Stomach smooth muscle (tissue), 2 donors: ENCODE data around the gene SCYL3.

Experiments
- H3K27ac ChIP-seq: one replicate; pipeline ENCODE4 v1.7.0; 2013; ENCODE audit warnings: mild to moderate bottlenecking, low read length, inconsistent platforms
- H3K27me3 ChIP-seq, 2 donors: one replicate each; pipeline ENCODE4 v1.7.0; 2013; ENCODE audit warnings: low read length in 2 of 2; ENCODE audit not compliant: insufficient read depth in 2 of 2, control insufficient read depth in 1 of 2
- H3K36me3 ChIP-seq, 2 donors: one replicate each; pipeline ENCODE4 v1.7.0; 2013; ENCODE audit warnings: low read length in 2 of 2; ENCODE audit not compliant: control insufficient read depth in 2 of 2, insufficient read depth in 2 of 2
- H3K4me1 ChIP-seq: one replicate; pipeline ENCODE4 v1.7.0; 2013; ENCODE audit warnings: low read length; ENCODE audit not compliant: control insufficient read depth, insufficient read depth
- H3K4me3 ChIP-seq, 2 donors: one replicate each; pipeline ENCODE4 v1.7.0; 2013; ENCODE audit warnings: low read length in 2 of 2
- H3K9ac ChIP-seq, 2 donors: one replicate each; pipeline ENCODE4 v1.7.0; 2013; ENCODE audit warnings: low read length in 2 of 2, mild to moderate bottlenecking in 1 of 2
- H3K9me3 ChIP-seq, 2 donors: one replicate each; pipeline ENCODE4 v1.7.0; 2013; ENCODE audit warnings: low read length in 2 of 2; ENCODE audit not compliant: control insufficient read depth in 2 of 2
- donor health status: healthy.
- donor health status: Pancreatic carcinoma.

The SCYL3 gene

DNA sequence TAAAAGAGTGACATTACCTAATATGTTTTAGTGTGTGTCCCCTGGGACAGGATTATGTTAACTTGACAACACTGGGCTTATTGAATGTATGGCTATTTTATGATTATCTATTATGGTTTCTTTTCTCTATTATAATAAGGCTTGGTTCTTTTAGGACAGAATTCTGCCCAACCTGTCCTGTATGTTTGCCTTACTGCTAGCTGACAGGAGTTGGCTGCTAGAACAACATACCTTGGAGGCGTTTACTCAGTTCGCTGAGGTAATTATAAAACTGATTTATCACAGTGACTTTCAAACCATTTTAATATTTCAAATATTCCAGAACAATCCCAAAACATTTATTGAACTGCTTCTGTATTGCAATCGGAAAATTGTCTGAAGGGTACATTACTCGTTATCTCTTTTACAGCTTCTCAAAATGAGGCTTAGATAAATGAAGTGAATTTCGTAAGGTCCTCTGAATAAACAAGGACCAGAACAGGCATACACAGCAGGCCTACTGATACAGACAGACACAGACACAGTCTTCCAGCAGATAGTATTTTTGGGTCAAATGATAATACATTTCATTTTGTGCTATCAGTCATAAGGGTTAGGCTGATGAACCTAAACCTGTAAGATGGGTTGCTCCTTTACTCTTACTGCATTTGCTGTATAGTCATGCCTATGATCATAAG, 44.2 kb downstream of the SCYL3 start:
- Histone ChIP-seq H3K9ac (no peak overlapping the region), H3K4me3 (no peak overlapping the region), H3K27me3 (no peaks in the 10 kb centered on the region), H3K4me1 (no peaks in the 10 kb centered on the region), H3K9me3 (no peaks in the 10 kb centered on the region), H3K27ac (no peak overlapping the region), H3K36me3 (peaks cover 14 to 28% of the 10 kb centered on the region in 2 donors)

DNA sequence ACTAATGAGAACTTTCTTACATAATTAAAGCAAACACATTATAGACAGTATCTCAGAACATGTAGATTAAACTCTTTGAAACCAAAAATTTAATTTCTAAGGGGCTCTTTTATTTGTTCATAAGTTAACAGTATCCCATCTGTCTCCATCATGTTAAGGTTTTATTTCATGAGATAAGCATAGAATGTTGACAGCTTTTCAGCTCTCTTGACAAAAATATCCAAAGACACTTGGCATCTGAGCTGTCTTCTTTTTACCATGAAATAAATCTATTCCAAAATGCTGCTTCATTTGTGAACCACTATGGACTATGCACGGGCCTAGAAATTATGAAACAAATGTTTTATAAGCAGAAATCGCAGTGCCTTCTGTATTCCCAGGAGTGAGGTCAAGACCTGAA, 45.2 kb downstream of the SCYL3 start:
- Histone ChIP-seq H3K9me3 (no peaks in the 10 kb centered on the region), H3K27me3 (no peaks in the 10 kb centered on the region), H3K27ac (no peak overlapping the region), H3K9ac (no peak overlapping the region), H3K4me3 (no peak overlapping the region), H3K4me1 (no peaks in the 10 kb centered on the region), H3K36me3 (peaks cover 9 to 23% of the 10 kb centered on the region in 2 donors)

DNA sequence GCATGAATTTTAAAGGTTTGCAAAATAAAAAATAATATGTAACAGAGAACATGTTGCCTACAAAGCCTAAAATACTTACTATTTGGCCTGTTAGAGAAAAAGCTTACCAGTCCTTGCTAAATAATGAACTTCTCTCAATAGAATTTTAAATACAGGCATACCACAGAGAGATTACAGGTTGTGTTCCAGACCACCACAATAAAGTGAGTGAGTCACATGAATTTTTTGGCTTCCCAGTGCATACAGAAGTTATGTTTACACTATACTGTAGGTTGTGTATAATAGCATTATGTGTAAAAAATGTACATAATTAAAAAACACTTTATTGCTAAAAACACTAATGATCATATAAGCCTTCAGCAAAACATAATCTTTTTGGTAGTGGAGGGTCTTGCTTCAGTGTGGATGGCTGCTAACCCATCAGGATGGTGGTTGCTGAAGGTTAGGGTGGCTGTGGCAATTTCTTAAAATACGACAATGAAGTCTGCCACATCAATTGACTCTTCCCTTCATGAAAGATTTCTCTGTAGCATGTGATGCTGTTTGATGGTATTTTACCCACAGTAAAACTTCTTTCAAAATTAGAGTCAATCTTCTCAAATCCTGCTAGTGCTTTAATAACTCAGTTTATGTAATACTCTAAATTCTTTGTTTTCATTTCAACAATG, 48.6 kb downstream of the SCYL3 start:
- no peaks in the 10 kb centered on the region for H3K9me3 ChIP-seq
- H3K4me1 ChIP-seq = no peaks in the 10 kb centered on the region
- no peak overlapping the region for H3K4me3 ChIP-seq
- H3K36me3 ChIP-seq = peaks cover 4 to 11% of the 10 kb centered on the region in 2 donors
- no peak overlapping the region for H3K9ac ChIP-seq
- H3K27ac ChIP-seq = no peak overlapping the region
- no peaks in the 10 kb centered on the region for H3K27me3 ChIP-seq

DNA sequence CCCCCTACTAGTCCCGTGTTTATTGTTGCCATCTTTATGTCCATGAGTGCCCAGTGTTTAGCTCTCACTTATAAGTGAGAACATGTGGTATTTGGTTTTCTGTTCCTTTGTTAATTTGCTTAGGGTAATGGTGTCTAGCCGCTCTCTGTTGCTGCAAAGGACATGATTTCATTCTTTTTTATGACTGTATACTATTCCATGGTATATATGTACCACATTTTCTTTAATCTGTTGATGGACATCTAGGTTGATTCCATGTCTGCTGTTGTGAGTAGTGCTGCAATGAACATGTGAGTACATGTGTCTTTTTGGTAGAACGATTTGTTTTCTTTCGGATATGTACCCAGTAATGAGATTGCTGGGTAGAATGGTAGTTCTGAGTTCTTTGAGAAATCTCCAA, 54.8 kb downstream of the SCYL3 start:
- Histone ChIP-seq H3K27ac (no peak overlapping the region), H3K9me3 (no peaks in the 10 kb centered on the region), H3K36me3 (peaks cover 0 to 8% of the 10 kb centered on the region in 2 donors), H3K27me3 (no peaks in the 10 kb centered on the region), H3K4me1 (no peaks in the 10 kb centered on the region), H3K4me3 (no peak overlapping the region), H3K9ac (no peak overlapping the region)

DNA sequence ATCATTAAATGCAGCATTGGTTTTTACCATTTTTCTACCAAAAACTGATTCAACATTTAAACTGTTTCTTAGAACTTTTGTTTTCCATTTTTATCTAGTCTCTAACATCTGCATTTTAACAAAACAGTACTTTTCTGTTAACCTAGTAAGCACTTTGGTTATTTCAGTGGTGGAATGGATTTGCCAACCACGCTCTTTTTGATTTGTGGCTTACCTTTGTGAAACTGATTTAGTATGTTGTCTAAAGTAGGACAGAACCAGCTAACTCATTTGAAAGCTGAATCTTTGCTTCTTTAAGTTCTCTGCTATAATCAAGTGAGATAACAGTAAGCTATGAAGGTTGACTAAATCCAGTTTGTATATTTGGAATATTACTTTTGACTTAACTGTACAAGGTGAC, 57.5 kb downstream of the SCYL3 start:
- no peak overlapping the region for H3K4me3 ChIP-seq
- no peak overlapping the region for H3K9ac ChIP-seq
- no peaks in the 10 kb centered on the region for H3K4me1 ChIP-seq
- no peaks in the 10 kb centered on the region for H3K27me3 ChIP-seq
- H3K27ac ChIP-seq = no peak overlapping the region
- no peaks in the 10 kb centered on the region for H3K9me3 ChIP-seq
- H3K36me3 ChIP-seq = peaks cover 0 to 5% of the 10 kb centered on the region in 2 donors

DNA sequence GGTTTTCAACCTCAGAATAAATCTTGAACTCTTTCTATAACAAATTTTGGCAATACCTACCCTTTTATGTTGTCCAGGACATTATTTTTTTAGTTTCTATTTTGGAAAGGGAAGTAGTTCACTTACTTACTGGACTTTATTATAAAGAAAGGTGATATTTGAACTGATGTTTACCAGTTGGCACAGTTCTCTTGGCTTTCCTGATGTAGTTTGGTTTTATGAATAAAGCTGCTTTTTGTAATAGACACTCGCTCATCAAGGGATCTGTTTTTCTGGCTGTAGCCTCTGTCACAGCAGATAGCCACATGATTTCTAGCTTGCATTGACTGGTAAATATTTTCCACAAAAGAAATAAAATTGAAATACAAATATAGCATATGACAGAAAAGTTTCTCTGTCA, 58.0 kb downstream of the SCYL3 start:
- no peak overlapping the region for H3K9ac ChIP-seq
- no peak overlapping the region for H3K4me3 ChIP-seq
- no peaks in the 10 kb centered on the region for H3K9me3 ChIP-seq
- H3K27ac ChIP-seq = no peak overlapping the region
- H3K4me1 ChIP-seq = no peaks in the 10 kb centered on the region
- peaks cover 0 to 5% of the 10 kb centered on the region in 2 donors for H3K36me3 ChIP-seq
- no peaks in the 10 kb centered on the region for H3K27me3 ChIP-seq

DNA sequence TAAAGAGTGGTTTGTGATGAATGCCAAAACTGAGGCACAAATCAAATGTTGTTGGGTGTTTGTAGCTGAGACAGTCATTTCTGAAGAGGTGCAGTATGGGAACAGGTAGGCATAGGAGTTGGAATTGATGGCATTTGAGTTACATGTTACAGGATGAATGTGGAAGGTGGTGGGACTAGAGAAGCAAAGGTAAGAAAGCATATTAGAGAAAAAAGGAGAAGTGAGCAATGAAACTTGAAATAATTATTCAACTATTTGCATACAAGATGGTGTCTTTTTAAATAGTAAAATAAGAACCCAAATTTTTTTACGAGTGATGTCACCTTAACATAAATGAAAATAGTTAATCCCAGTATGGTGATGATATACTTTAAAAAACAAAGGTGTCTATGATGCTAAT, 58.8 kb downstream of the SCYL3 start:
- Histone ChIP-seq H3K36me3 (peaks cover 0 to 5% of the 10 kb centered on the region in 2 donors), H3K27ac (no peak overlapping the region), H3K4me3 (no peak overlapping the region), H3K9me3 (no peaks in the 10 kb centered on the region), H3K9ac (no peak overlapping the region), H3K4me1 (no peaks in the 10 kb centered on the region), H3K27me3 (no peaks in the 10 kb centered on the region)

DNA sequence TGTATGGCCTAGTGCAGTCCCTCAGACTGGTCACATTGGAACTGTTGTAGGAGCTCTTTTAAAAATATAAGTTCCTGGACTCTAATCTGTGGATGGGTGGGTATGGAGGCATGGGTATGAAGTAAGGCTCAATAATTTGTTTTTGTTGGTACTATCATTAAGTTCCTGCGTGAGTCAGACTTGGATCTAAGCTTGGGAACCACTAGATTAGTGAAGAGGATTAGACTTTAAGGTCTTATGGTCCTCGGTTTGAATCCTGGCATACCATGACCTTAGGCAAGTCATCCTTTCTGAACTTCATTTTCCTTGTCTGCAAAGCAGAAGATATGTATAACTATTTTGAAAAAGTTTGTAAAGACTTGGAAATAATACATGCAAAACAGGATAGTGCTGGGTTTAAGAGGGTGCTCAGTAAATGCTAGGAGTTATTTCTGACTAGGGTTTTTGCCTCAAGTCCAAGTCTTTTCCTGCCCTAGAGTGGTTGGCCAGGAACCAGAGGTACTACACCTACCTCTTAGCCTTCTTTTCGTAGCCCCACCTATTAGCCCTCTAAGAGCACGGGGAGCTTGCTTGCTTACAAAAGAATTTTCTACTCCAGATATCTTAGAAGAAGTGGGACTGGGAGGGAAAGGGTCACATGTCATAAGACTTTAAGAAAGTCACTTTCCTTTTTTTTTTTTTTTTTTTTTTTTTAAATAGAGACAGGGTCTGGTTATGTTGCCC, 60.4 kb downstream of the SCYL3 start:
- Histone ChIP-seq H3K36me3 (peaks cover 0 to under 1% of the 10 kb centered on the region in 2 donors), H3K27ac (no peak overlapping the region), H3K27me3 (no peaks in the 10 kb centered on the region), H3K9ac (no peak overlapping the region), H3K9me3 (no peaks in the 10 kb centered on the region), H3K4me1 (no peaks in the 10 kb centered on the region), H3K4me3 (no peak overlapping the region)

DNA sequence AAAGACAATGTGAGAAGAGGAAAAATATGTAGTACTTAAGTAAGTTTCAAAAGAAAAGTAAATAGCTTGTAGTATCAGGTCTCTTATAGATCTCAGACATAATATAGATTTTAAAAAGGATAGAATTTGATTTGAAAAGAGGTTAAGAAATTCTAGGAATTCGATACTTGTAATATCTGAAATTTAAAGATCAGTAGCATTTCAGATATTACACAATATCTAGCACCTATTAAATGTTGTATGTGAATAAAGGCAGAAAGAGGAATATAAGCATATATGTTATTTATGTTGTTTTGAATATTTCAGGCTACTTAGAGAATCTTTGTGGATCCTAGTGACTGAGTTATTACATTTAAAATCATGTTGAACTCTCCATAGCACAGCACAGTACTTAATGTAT, 64.0 kb downstream of the SCYL3 start:
- Histone ChIP-seq H3K27me3 (no peaks in the 10 kb centered on the region), H3K27ac (no peak overlapping the region), H3K36me3 (peaks cover 4 to 6% of the 10 kb centered on the region in 2 donors), H3K9ac (no peak overlapping the region), H3K4me3 (no peak overlapping the region), H3K9me3 (no peaks in the 10 kb centered on the region), H3K4me1 (no peaks in the 10 kb centered on the region)

DNA sequence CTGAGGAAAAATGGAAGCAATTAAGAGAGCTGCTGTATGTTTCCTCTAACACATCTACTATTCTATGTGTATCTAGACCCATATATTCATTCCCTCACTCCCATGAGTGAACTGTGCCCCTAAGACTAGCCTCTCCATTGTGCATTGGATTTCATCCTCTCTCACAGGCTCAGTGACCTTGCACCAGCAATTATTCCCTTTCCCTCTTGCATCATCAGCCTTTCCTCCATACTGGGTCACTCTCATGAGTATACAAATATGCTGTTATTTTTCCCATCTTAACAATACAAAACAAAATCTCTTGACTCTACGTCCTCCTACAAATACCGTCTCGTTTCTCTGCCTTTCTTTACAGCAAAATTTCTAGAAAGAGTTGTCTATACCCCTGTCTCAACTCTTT, 69.5 kb downstream of the SCYL3 start:
- Histone ChIP-seq H3K4me3 (no peak overlapping the region), H3K27ac (no peak overlapping the region), H3K4me1 (no peaks in the 10 kb centered on the region), H3K9me3 (no peaks in the 10 kb centered on the region), H3K36me3 (peaks cover 7 to 14% of the 10 kb centered on the region in 2 donors), H3K9ac (no peak overlapping the region), H3K27me3 (no peaks in the 10 kb centered on the region)

DNA sequence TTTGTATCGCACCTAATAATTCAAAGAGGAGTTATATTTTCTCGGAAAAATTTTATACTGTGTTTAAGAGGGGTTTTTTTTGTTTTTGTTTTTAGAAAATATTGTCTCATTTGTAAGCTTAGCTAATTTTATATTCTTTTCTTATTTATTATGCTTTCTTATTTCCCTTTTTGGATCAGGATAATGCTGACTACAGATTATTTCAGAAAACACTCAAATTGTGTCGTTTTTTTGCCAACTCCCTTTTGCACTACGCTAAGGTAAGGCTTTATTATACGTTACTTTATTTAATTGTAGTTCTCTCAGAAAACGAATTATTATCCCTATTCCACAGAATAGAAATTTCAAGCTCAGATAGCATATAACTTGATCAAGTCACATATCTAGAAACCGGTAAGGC, 72.2 kb downstream of the SCYL3 start:
- Histone ChIP-seq H3K27ac (no peak overlapping the region), H3K9ac (no peak overlapping the region), H3K27me3 (no peaks in the 10 kb centered on the region), H3K36me3 (peaks cover 3 to 8% of the 10 kb centered on the region in 2 donors), H3K9me3 (no peaks in the 10 kb centered on the region), H3K4me3 (no peak overlapping the region), H3K4me1 (no peaks in the 10 kb centered on the region)
